WTC11 (cell line): ENCODE data around the gene HNRNPR. TPM values are rescaled to one million over a fixed set of nuclear protein-coding genes. Genes with fewer than 3 reads are reported as not detected.
A peak's percentile ranks its signal among the peaks of the same experiment; 100 is the strongest.

Experiments used
- ATAC-seq: fragments of 200-7000 bp; cut with Tn5 transposase; 2 replicates; pipeline ENCODE4 v1.10.0; 2021; ENCODE audit warnings: mild to moderate bottlenecking, moderate library complexity
- CTCF ChIA-PET: fragments of 300-600 bp; sonication (Branson Sonifier 250); formaldehyde crosslinking; loops from one replicate; lab custom pipeline; 2021; ENCODE audit warnings: antibody characterized with exemption; lab: Charles Lee
- POLR2A ChIA-PET: fragments of 350-600 bp; sonication (Branson Sonifier 250); formaldehyde crosslinking; loops from one replicate; lab custom pipeline; 2021; ENCODE audit warnings: antibody characterized with exemption; lab: Charles Lee
- DNase-seq: peaks from one replicate; pipeline ENCODE4 v3.0.0; 2021; ENCODE audit warnings: low spot score
- H3K27ac Mint-ChIP-seq: 2 replicates; pipeline ENCODE4 v1.8.0; 2021; ENCODE audit warnings: mixed read lengths
- H3K27me3 Mint-ChIP-seq: 2 replicates; pipeline ENCODE4 v1.8.0; 2021; ENCODE audit warnings: low read depth, mild to moderate bottlenecking, moderate library complexity, mixed read lengths
- H3K36me3 Mint-ChIP-seq: 2 replicates; pipeline ENCODE4 v1.8.0; 2021; ENCODE audit warnings: mixed read lengths
- H3K4me1 Mint-ChIP-seq: 2 replicates; pipeline ENCODE4 v1.8.0; 2022; ENCODE audit warnings: mixed read lengths
- H3K4me3 Mint-ChIP-seq: 2 replicates; pipeline ENCODE4 v1.8.0; 2021; ENCODE audit warnings: mild to moderate bottlenecking, moderate library complexity, mixed read lengths
- H3K9me3 Mint-ChIP-seq: 2 replicates; pipeline ENCODE4 v1.8.0; 2021; ENCODE audit warnings: mixed read lengths
- CREM ChIP-seq: sonication (generic); formaldehyde crosslinking; IDR thresholded peaks from 2 replicates; pipeline ENCODE4 v1.8.1; 2022; ENCODE audit warnings: mild to moderate bottlenecking, missing genetic modification reagents, moderate library complexity
- FOXK1 ChIP-seq: sonication (generic); formaldehyde crosslinking; IDR thresholded peaks from 2 replicates; pipeline ENCODE4 v1.8.0; 2022; ENCODE audit warnings: mild to moderate bottlenecking, moderate library complexity, missing genetic modification reagents
- GABPB1 ChIP-seq: sonication (generic); formaldehyde crosslinking; IDR thresholded peaks from 2 replicates; pipeline ENCODE4 v1.8.1; 2023; ENCODE audit warnings: mild to moderate bottlenecking, missing genetic modification reagents
- NFE2L1 ChIP-seq: sonication (generic); formaldehyde crosslinking; IDR thresholded peaks from 2 replicates; pipeline ENCODE4 v1.8.1; 2023; ENCODE audit warnings: missing genetic modification reagents
- NR1H2 ChIP-seq: sonication (generic); formaldehyde crosslinking; IDR thresholded peaks from 2 replicates; pipeline ENCODE4 v1.9.0; 2021; ENCODE audit warnings: mild to moderate bottlenecking, moderate library complexity, missing genetic modification reagents
- NR3C1 ChIP-seq: sonication (generic); formaldehyde crosslinking; conservative IDR thresholded peaks from 2 replicates; pipeline ENCODE4 v1.8.1; 2023; ENCODE audit warnings: low read depth, mild to moderate bottlenecking, missing genetic modification reagents
- OVOL2 ChIP-seq: fragments of 250-450 bp; sonication (Bioruptor Pico); IDR thresholded peaks from 2 replicates; pipeline ENCODE4 v1.9.0; 2021; ENCODE audit warnings: mild to moderate bottlenecking, borderline replicate concordance
- TEAD4 ChIP-seq: sonication (generic); formaldehyde crosslinking; IDR thresholded peaks from 2 replicates; pipeline ENCODE4 v1.8.0; 2022; ENCODE audit warnings: mild to moderate bottlenecking, missing genetic modification reagents
- ZBTB21 ChIP-seq: sonication (generic); formaldehyde crosslinking; IDR thresholded peaks from 2 replicates; pipeline ENCODE4 v1.8.1; 2023; ENCODE audit warnings: mild to moderate bottlenecking, missing genetic modification reagents, borderline replicate concordance
- ZNF138 ChIP-seq: sonication (generic); formaldehyde crosslinking; conservative IDR thresholded peaks from 2 replicates; pipeline ENCODE4 v1.8.1; 2022; ENCODE audit warnings: mild to moderate bottlenecking, moderate library complexity, missing genetic modification reagents
- ZNF671 ChIP-seq: fragments of 250-450 bp; sonication (Bioruptor Pico); IDR thresholded peaks from 2 replicates; pipeline ENCODE4 v1.8.0; 2021; ENCODE audit warnings: mild to moderate bottlenecking
- total RNA-seq: library from RNA; stranded (reverse); gene quantifications from 3 replicates; pipeline ENCODE4 v1.2.3, GENCODE V29; 2021
- TF ChIP-seq, protein P1 (sequence below): sonication (generic); formaldehyde crosslinking; IDR thresholded peaks from 2 replicates; pipeline ENCODE4 v1.8.0; 2022; ENCODE audit warnings: mild to moderate bottlenecking, missing genetic modification reagents
- TF ChIP-seq, protein P2 (sequence below): sonication (generic); formaldehyde crosslinking; IDR thresholded peaks from 2 replicates; pipeline ENCODE4 v1.8.1; 2022; ENCODE audit warnings: low read depth, missing genetic modification reagents, borderline replicate concordance
- TF ChIP-seq, protein P3 (sequence below): sonication (generic); formaldehyde crosslinking; IDR thresholded peaks from 2 replicates; pipeline ENCODE4 v1.8.1; 2022; ENCODE audit warnings: low read depth, mild to moderate bottlenecking, moderate library complexity, missing genetic modification reagents, borderline replicate concordance
- TF ChIP-seq, protein P4 (sequence below): sonication (generic); formaldehyde crosslinking; IDR thresholded peaks from 2 replicates; pipeline ENCODE4 v1.8.1; 2022; ENCODE audit warnings: missing genetic modification reagents, borderline replicate concordance
- TF ChIP-seq, protein P5 (sequence below): sonication (generic); formaldehyde crosslinking; IDR thresholded peaks from 2 replicates; pipeline ENCODE4 v1.8.1; 2023; ENCODE audit warnings: mild to moderate bottlenecking, missing genetic modification reagents, borderline replicate concordance
- TF ChIP-seq, protein P6 (sequence below): sonication (generic); formaldehyde crosslinking; conservative IDR thresholded peaks from 2 replicates; pipeline ENCODE4 v1.8.1; 2022; ENCODE audit warnings: mild to moderate bottlenecking, missing genetic modification reagents

HNRNPR gene
- total RNA-seq, 1 experiment from 2014 or later, result 178 TPM

DNA sequence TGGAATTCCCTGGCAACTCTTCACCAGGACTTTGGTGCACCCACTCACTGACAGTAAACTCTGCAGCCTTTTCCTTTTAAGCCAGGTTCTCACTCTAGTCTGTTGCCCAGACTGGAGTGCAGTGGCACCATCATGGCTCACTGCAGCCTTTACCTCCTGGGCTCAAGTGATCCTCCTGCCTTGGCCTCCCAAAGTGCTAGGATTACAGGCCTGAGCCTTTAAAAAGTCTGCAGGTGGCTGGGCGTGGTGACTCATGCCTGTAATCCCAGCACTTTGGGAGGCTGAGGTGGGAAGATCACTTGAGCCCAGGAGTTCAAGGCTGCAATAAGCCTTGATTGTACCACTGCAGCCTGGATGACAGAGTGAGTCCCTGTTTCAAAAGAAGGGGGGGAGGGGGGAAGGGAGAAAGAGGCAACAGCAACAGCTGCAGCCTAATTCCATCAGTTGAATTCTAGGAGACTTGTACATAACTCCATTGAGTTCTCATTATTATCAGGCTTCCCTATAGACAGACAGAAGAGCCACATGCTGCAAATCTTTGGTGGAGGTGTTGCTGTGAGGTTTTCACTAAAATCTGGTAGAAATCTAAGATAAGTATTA lies 8.1 kb upstream of the HNRNPR start:
- POLR2A ChIA-PET, result interaction anchor here (0.7 kb wide), 1 partner anchor 849 kb away, joined by 5 read pairs; no protein-coding TSS in a partner anchor
- TF ChIP-seq TEAD4 (no peak), OVOL2 (CRISPR knock-in tag) (no peak), ZBTB21 (CRISPR knock-in tag) (no peak), NR3C1 (CRISPR knock-in tag) (no peak)
- TF ChIP-seq, protein P1, sequence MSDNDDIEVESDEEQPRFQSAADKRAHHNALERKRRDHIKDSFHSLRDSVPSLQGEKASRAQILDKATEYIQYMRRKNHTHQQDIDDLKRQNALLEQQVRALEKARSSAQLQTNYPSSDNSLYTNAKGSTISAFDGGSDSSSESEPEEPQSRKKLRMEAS, result no peak
- TF ChIP-seq, protein P2, sequence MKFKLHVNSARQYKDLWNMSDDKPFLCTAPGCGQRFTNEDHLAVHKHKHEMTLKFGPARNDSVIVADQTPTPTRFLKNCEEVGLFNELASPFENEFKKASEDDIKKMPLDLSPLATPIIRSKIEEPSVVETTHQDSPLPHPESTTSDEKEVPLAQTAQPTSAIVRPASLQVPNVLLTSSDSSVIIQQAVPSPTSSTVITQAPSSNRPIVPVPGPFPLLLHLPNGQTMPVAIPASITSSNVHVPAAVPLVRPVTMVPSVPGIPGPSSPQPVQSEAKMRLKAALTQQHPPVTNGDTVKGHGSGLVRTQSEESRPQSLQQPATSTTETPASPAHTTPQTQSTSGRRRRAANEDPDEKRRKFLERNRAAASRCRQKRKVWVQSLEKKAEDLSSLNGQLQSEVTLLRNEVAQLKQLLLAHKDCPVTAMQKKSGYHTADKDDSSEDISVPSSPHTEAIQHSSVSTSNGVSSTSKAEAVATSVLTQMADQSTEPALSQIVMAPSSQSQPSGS (CRISPR knock-in tag), result no peak
- TF ChIP-seq, protein P3, sequence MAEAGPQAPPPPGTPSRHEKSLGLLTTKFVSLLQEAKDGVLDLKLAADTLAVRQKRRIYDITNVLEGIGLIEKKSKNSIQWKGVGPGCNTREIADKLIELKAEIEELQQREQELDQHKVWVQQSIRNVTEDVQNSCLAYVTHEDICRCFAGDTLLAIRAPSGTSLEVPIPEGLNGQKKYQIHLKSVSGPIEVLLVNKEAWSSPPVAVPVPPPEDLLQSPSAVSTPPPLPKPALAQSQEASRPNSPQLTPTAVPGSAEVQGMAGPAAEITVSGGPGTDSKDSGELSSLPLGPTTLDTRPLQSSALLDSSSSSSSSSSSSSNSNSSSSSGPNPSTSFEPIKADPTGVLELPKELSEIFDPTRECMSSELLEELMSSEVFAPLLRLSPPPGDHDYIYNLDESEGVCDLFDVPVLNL, result no peak
- TF ChIP-seq, protein P4, sequence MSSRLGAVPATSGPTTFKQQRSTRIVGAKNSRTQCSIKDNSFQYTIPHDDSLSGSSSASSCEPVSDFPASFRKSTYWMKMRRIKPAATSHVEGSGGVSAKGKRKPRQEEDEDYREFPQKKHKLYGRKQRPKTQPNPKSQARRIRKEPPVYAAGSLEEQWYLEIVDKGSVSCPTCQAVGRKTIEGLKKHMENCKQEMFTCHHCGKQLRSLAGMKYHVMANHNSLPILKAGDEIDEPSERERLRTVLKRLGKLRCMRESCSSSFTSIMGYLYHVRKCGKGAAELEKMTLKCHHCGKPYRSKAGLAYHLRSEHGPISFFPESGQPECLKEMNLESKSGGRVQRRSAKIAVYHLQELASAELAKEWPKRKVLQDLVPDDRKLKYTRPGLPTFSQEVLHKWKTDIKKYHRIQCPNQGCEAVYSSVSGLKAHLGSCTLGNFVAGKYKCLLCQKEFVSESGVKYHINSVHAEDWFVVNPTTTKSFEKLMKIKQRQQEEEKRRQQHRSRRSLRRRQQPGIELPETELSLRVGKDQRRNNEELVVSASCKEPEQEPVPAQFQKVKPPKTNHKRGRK (CRISPR knock-in tag), result no peak
- no peak for DNase-seq
- CTCF ChIA-PET, result no interaction called here
- H3K4me1 Mint-ChIP-seq, result no peaks in the 10 kb centered on the region
- H3K27me3 Mint-ChIP-seq, result peaks cover 100% of the 10 kb centered on the region
- no peak overlapping the region for H3K27ac Mint-ChIP-seq
- H3K36me3 Mint-ChIP-seq, result no peaks in the 10 kb centered on the region
- no peak for ATAC-seq
- no peak overlapping the region for H3K4me3 Mint-ChIP-seq
- no peaks in the 10 kb centered on the region for H3K9me3 Mint-ChIP-seq

DNA sequence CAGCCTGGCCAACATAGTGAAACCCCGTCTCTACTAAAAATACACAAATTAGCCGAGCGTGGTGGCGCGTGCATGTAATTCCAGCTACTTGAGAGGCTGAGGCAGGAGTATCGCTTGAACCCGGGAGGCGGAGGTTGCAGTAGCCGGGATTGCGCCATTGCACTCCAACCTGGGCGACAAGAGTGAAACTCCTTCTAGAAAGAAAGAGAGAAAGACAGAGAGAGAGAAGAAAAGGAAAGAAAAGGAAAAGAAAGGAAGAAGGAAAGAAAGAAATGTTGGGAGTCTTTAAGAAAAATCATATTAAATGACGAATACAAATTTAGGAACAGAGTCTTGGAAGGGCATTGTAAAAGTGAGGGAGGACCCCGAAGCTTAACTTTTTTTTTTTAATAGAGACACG lies 1.8 kb upstream of the HNRNPR start:
- Mint-ChIP-seq H3K9me3 (no peaks in the 10 kb centered on the region), H3K4me3 (no peak overlapping the region), H3K27me3 (peaks cover 63% of the 10 kb centered on the region), H3K4me1 (peaks cover 28% of the 10 kb centered on the region), H3K27ac (no peak overlapping the region), H3K36me3 (no peaks in the 10 kb centered on the region)
- DNase-seq, result no peak
- POLR2A ChIA-PET, result no interaction called here
- TF ChIP-seq ZNF138 (CRISPR knock-in tag) (no peak), GABPB1 (CRISPR knock-in tag) (no peak), CREM (CRISPR knock-in tag) (no peak), NFE2L1 (CRISPR knock-in tag) (no peak), FOXK1 (no peak), ZNF671 (no peak)
- TF ChIP-seq, protein P2 (CRISPR knock-in tag), result no peak
- CTCF ChIA-PET, result no interaction called here
- no peak for ATAC-seq

DNA sequence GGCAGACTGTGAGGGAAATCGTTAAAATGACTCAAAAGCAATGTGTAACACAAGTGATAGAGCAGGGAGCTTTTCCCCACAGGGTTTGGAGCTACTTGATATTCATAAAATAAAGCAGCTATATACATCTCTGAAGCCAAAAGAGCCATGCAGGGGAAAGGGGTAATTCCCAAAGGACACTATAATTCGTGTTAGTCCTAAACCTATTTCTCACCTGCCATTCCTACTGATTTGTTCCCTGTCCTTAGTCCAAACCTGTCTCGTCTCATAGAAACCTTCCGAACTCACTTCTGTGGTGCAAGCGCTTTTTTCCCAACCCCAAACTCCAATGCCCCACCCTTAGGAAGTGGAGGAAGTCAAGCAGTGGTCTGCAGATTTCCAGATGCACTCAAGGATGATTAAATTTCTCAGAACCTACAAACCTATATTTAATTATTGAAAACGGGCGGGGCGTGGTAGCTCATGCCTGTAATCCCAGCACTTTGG lies 946 bp upstream of the HNRNPR start:
- no peak for DNase-seq
- Mint-ChIP-seq H3K27ac (peak overlapping the region; percentile 99), H3K4me1 (peaks cover 37% of the 10 kb centered on the region), H3K9me3 (no peaks in the 10 kb centered on the region), H3K27me3 (peaks cover 54% of the 10 kb centered on the region), H3K36me3 (no peaks in the 10 kb centered on the region; the same call in 1 of the 2 replicates), H3K4me3 (peak overlapping the region; percentile 88)
- TF ChIP-seq, protein P5, sequence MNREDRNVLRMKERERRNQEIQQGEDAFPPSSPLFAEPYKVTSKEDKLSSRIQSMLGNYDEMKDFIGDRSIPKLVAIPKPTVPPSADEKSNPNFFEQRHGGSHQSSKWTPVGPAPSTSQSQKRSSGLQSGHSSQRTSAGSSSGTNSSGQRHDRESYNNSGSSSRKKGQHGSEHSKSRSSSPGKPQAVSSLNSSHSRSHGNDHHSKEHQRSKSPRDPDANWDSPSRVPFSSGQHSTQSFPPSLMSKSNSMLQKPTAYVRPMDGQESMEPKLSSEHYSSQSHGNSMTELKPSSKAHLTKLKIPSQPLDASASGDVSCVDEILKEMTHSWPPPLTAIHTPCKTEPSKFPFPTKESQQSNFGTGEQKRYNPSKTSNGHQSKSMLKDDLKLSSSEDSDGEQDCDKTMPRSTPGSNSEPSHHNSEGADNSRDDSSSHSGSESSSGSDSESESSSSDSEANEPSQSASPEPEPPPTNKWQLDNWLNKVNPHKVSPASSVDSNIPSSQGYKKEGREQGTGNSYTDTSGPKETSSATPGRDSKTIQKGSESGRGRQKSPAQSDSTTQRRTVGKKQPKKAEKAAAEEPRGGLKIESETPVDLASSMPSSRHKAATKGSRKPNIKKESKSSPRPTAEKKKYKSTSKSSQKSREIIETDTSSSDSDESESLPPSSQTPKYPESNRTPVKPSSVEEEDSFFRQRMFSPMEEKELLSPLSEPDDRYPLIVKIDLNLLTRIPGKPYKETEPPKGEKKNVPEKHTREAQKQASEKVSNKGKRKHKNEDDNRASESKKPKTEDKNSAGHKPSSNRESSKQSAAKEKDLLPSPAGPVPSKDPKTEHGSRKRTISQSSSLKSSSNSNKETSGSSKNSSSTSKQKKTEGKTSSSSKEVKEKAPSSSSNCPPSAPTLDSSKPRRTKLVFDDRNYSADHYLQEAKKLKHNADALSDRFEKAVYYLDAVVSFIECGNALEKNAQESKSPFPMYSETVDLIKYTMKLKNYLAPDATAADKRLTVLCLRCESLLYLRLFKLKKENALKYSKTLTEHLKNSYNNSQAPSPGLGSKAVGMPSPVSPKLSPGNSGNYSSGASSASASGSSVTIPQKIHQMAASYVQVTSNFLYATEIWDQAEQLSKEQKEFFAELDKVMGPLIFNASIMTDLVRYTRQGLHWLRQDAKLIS, result no peak
- TF ChIP-seq NR1H2, result no peak
- TF ChIP-seq, protein P6, sequence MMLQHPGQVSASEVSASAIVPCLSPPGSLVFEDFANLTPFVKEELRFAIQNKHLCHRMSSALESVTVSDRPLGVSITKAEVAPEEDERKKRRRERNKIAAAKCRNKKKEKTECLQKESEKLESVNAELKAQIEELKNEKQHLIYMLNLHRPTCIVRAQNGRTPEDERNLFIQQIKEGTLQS, result no peak
- ChIA-PET POLR2A (interaction anchor here (0.6 to 1.6 kb wide), 9 partner anchors 10 to 273 kb away, joined by 3 to 22 read pairs (median 5); no protein-coding TSS in a partner anchor), CTCF (interaction anchor here (0.8 to 1.7 kb wide), 12 partner anchors 13 to 346 kb away, joined by 3 to 22 read pairs (median 6); partner anchors contain the start of genes HTR1D, RPL11 and ZNF436)
- no peak for ATAC-seq
